ENCODE results near the gene PYURF. TPM values are rescaled to one million over a fixed set of nuclear protein-coding genes. Genes with fewer than 3 reads are reported as not detected.

Gene PYURF
- total RNA-seq, 1 experiment from 2014 or later: 41.7 TPM

GRCh38 chr4:88497859-88498409 lies 25.6 kb downstream of the PYURF start:
- Histone ChIP-seq H4K20me1 (ENCODE audit: control insufficient read depth, insufficient read depth, insufficient read length) (no peaks in the 10 kb centered on the region), H3K27me3 (ENCODE audit: insufficient read depth, low read length) (no peaks in the 10 kb centered on the region), H3K79me1 (ENCODE audit: insufficient read depth, low read depth, low read length, poor library complexity, severe bottlenecking) (no peaks in the 10 kb centered on the region), H3K18ac (ENCODE audit: insufficient read length, low read depth, low read length) (no peak overlapping the region), H3T11ph (ENCODE audit: low read length) (no peak overlapping the region), H3K9me3 (ENCODE audit: control insufficient read depth, low read depth, low read length) (no peaks in the 10 kb centered on the region), H3K27ac (ENCODE audit: insufficient read length, low read depth, low read length) (no peak overlapping the region), H2BK20ac (ENCODE audit: low read depth, low read length, poor library complexity, severe bottlenecking) (no peak overlapping the region), H2AFZ (ENCODE audit: low read length) (no peak overlapping the region), H4K5ac (ENCODE audit: insufficient read length, low read depth, low read length) (no peak overlapping the region), H2BK12ac (ENCODE audit: insufficient read length, low read depth, low read length) (no peak overlapping the region), H3K4me2 (ENCODE audit: insufficient read depth, insufficient read length, low read length) (no peak overlapping the region), H3K14ac (ENCODE audit: insufficient read depth, low read length) (no peak overlapping the region), H3K23ac (ENCODE audit: insufficient read length, low read depth, low read length) (no peak overlapping the region), H3K4ac (ENCODE audit: low read depth, low read length) (no peak overlapping the region), H3K4me1 (ENCODE audit: insufficient read depth, low read length) (no peaks in the 10 kb centered on the region), H2AK5ac (ENCODE audit: insufficient read length, low read length) (no peak overlapping the region), H4K8ac (replicated peaks; ENCODE audit: insufficient read length, low read depth, low read length) (no peak overlapping the region), H3K79me2 (ENCODE audit: insufficient read depth, low read length) (no peaks in the 10 kb centered on the region), H2BK120ac (ENCODE audit: low read depth, low read length, poor library complexity, severe bottlenecking) (no peak overlapping the region), H2BK15ac (ENCODE audit: low read depth, low read length) (no peak overlapping the region), H3K23me2 (ENCODE audit: insufficient read length, low read depth, low read length, poor library complexity, severe bottlenecking) (no peaks in the 10 kb centered on the region), H3K56ac (ENCODE audit: insufficient read length, low read depth, low read length) (no peak overlapping the region), H4K91ac (ENCODE audit: insufficient read length, low read depth, low read length) (no peak overlapping the region), H2BK5ac (ENCODE audit: insufficient read length, low read length) (no peak overlapping the region), H3K9ac (ENCODE audit: extremely low read depth, insufficient read length, low read length) (no peak overlapping the region)
- Mint-ChIP-seq H3K4me1 (no peaks in the 10 kb centered on the region), H3K36me3 (ENCODE audit: insufficient read depth in 1 of 3, low read depth in 3 of 3) (no peaks in the 10 kb centered on the region; a peak in 1 of 7 replicates), H3K27ac (no peak overlapping the region), H3K27me3 (ENCODE audit: low read depth) (no peaks in the 10 kb centered on the region), H3K9me3 (no peaks in the 10 kb centered on the region), H3K4me3 (no peak overlapping the region)
- DNase-seq: no peak
- TF ChIP-seq CTCF (conservative IDR thresholded peaks at IDR 0.05): no peak
- no CpG with 5 or more reads among the region's 2 CpGs for WGBS (ENCODE audit: extremely low coverage, insufficient read length, low lambda C conversion rate)
